HFFc6 (cell line): ENCODE measurements around the gene CSF3R. TPM values are rescaled to one million over a fixed set of nuclear protein-coding genes. Genes with fewer than 3 reads are reported as not detected.

Experiments
- DNase-seq: peaks from one replicate; pipeline ENCODE4 v3.0.0-alpha.2; 2018
- H3K27ac Mint-ChIP-seq: 2 replicates; pipeline ENCODE4 v1.8.0; 2020; ENCODE audit warnings: mild to moderate bottlenecking, mixed read lengths
- H3K27me3 Mint-ChIP-seq: 2 replicates; pipeline ENCODE4 v1.8.0; 2021; ENCODE audit warnings: mild to moderate bottlenecking, moderate library complexity, mixed read lengths; ENCODE audit not compliant: insufficient read depth
- H3K36me3 Mint-ChIP-seq: 2 replicates; pipeline ENCODE4 v1.8.0; 2021; ENCODE audit warnings: low read depth, mixed read lengths
- H3K4me1 Mint-ChIP-seq: 2 replicates; pipeline ENCODE4 v1.8.0; 2020; ENCODE audit warnings: low read depth, mixed read lengths
- H3K4me3 Mint-ChIP-seq: 2 replicates; pipeline ENCODE4 v1.8.0; 2020; ENCODE audit warnings: mild to moderate bottlenecking, moderate library complexity, mixed read lengths
- H3K9me3 Mint-ChIP-seq: 2 replicates; pipeline ENCODE4 v1.8.0; 2020; ENCODE audit warnings: mild to moderate bottlenecking, mixed read lengths
- total RNA-seq, 6 experiments: library from RNA; stranded (reverse); fragmentation: NEBNext Ultra II Directional; extraction: Animal tissue kit (Norgen Biotek cat#: 25700); gene quantifications; 2 replicates in 1 of 6; 3 replicates in 5 of 6; pipeline ENCODE4 v1.2.3, GENCODE V29; 2021
- TF ChIP-seq, protein P1 (sequence below): fragments of 200-600 bp; sonication (generic); IDR thresholded peaks from 2 replicates; pipeline ENCODE4 v1.5.0; 2021; ENCODE audit warnings: antibody characterized with exemption, mild to moderate bottlenecking

Gene CSF3R
- total RNA-seq, 6 experiments from 2014 or later = not detected

DNA sequence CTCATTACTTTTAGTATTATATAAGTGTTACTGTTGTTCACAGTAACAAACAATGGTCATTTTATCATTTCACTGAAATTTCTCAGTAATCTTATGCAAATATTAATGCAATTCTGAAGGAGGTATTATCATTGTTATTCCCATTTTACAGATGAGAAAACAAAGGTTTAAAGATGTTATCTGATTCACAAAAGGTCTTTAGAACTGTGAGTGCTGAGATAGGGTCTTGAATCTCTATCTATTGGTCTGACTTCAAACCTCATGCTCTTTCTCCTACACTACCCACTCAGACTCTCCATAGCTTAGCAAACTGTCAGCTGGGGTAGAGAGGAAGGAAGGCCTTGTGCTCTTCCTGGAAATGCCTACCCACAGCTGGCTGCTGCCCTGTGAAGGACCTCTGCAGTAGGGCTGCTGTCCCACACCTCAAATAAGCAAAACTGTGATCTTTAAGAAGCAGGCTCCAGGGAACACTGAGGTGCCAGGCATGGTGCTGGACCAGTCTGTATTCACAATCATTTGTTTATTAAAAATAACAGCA is 26.3 kb downstream of the CSF3R start:
- H3K9me3 Mint-ChIP-seq = no peaks in the 10 kb centered on the region
- no peak for DNase-seq
- H3K4me3 Mint-ChIP-seq = no peak overlapping the region
- H3K36me3 Mint-ChIP-seq = peaks cover 29% of the 10 kb centered on the region
- peaks cover 3% of the 10 kb centered on the region; the same call in 1 of the 2 replicates for H3K27me3 Mint-ChIP-seq
- peaks cover 10% of the 10 kb centered on the region for H3K4me1 Mint-ChIP-seq
- TF ChIP-seq, protein P1, sequence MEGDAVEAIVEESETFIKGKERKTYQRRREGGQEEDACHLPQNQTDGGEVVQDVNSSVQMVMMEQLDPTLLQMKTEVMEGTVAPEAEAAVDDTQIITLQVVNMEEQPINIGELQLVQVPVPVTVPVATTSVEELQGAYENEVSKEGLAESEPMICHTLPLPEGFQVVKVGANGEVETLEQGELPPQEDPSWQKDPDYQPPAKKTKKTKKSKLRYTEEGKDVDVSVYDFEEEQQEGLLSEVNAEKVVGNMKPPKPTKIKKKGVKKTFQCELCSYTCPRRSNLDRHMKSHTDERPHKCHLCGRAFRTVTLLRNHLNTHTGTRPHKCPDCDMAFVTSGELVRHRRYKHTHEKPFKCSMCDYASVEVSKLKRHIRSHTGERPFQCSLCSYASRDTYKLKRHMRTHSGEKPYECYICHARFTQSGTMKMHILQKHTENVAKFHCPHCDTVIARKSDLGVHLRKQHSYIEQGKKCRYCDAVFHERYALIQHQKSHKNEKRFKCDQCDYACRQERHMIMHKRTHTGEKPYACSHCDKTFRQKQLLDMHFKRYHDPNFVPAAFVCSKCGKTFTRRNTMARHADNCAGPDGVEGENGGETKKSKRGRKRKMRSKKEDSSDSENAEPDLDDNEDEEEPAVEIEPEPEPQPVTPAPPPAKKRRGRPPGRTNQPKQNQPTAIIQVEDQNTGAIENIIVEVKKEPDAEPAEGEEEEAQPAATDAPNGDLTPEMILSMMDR = no peak
- no peak overlapping the region for H3K27ac Mint-ChIP-seq

DNA sequence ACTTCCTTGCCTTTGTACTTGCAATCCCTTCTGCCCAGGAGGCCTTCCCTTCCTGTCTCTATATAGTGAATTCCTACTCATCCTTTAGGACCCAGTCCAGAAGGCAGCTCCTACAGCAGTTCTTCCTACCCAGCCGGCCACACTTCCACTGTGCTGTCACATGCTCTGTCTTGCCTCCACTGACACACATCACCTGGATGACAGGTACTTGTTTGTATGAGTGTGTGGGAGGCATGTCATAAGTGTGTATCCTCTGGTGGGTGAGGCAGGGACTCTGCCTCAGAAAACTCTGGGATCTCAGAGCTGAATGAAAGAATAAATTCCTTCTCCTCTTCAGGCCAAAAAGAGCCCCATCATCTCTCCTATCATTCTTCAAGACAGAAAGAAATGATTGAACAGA is 27.3 kb downstream of the CSF3R start:
- DNase-seq = no peak
- H3K27ac Mint-ChIP-seq = no peak overlapping the region
- H3K4me3 Mint-ChIP-seq = no peak overlapping the region
- H3K27me3 Mint-ChIP-seq = peaks cover 3% of the 10 kb centered on the region; the same call in 1 of the 2 replicates
- peaks cover 19% of the 10 kb centered on the region for H3K36me3 Mint-ChIP-seq
- TF ChIP-seq, protein P1 = no peak
- no peaks in the 10 kb centered on the region for H3K9me3 Mint-ChIP-seq
- peaks cover 13% of the 10 kb centered on the region for H3K4me1 Mint-ChIP-seq

DNA sequence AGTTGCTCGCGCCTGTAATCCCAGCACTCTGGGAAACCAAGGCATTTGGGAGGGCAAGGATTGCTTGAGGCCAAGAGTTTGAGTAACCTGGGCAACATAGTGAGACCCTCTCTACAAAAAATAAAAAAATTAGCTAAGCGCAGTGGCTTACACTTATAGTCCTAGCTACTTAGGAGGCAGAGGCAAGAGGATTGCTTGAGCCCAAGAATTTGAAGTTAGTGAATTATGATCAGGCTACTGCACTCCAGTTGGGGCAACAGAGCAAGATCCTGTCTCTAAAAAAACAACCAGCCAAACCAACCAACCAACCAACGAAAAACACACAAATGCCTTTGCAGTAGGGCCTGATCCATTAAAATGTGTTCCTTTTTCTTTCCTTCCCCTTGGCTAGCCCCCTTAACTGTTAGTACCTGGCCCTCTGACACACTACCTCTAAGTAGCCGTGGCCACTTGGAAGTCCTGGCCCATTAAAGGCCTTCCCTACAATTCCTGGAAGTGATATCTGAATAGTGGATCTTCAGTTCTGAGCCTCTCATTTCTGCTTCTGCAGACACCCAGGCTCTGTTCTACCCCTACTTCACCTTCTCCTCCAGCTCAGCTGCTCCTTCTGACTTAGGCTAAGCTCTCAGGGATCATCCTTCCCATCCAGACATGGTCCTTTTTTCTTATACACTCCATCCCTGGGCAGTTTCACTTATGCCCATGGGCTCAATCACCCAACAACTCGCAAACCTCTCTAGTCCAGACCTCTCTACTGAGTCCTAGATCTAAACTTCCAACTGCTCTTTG is 28.9 kb downstream of the CSF3R start:
- no peak overlapping the region; the same call in 1 of the 2 replicates for H3K27ac Mint-ChIP-seq
- H3K27me3 Mint-ChIP-seq = peaks cover 5% of the 10 kb centered on the region
- peaks cover 13% of the 10 kb centered on the region for H3K36me3 Mint-ChIP-seq
- H3K4me1 Mint-ChIP-seq = peaks cover 27% of the 10 kb centered on the region
- no peaks in the 10 kb centered on the region for H3K9me3 Mint-ChIP-seq
- DNase-seq = no peak
- TF ChIP-seq, protein P1 = no peak
- no peak overlapping the region for H3K4me3 Mint-ChIP-seq

DNA sequence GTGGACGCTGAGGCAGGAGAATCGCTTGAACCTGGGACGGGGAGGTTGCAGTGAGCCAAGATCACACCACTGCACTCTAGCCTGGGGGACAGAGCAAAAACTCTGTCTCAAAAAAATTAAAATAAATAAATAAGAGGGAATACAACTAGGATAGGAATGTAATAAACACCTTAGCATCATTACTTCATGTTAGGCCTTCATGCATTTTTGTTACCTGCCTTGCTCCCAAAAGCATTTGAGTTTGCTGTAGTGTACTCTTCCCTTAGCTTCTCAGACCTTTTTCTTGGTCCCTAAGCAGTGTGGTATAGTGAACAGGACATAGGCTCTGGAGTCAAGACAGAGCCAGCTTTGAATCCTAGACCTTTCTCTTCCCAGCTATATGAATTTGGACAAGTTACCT is 29.7 kb downstream of the CSF3R start:
- no peak for DNase-seq
- Mint-ChIP-seq H3K27me3 (peaks cover 5% of the 10 kb centered on the region), H3K9me3 (no peaks in the 10 kb centered on the region), H3K36me3 (peaks cover 10% of the 10 kb centered on the region), H3K27ac (no peak overlapping the region), H3K4me1 (peaks cover 33% of the 10 kb centered on the region), H3K4me3 (no peak overlapping the region)
- TF ChIP-seq, protein P1 = no peak

DNA sequence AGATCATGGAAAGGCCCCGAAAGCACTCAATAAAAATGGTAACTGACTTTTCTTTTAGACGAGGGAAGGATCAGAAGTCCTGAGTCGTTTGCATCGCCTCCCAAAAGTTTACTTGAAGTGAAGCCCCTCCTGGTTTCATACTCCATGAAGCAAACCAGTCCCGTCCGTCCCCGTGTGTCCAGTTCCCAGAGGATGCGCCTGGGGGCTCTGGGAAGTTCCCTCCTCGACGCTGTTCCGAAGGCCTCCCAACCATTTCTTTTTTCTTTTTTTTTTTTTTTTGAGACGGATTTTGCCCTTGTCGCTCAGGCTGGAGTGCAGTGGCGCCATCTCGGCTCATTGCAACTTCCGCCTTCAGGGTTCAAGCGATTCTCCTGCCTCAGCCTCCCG is 31.8 kb downstream of the CSF3R start:
- TF ChIP-seq, protein P1 = no peak
- peaks cover 5% of the 10 kb centered on the region for H3K27me3 Mint-ChIP-seq
- peak overlapping the region; percentile 93 for H3K4me3 Mint-ChIP-seq
- DNase-seq = no peak
- H3K4me1 Mint-ChIP-seq = peaks cover 33% of the 10 kb centered on the region
- no peaks in the 10 kb centered on the region for H3K9me3 Mint-ChIP-seq
- peak overlapping the region; percentile 97 for H3K27ac Mint-ChIP-seq
- H3K36me3 Mint-ChIP-seq = peaks cover 5% of the 10 kb centered on the region
